Psoas muscle (tissue), 8 donors: ENCODE results near the gene RGS9. TPM values are rescaled to one million over a fixed set of nuclear protein-coding genes. Genes with fewer than 3 reads are reported as not detected.

Source experiments
- ATAC-seq, 4 donors: fragments of 200-7000 bp; cut with Tn5 transposase; one replicate each; pipeline ENCODE4 v1.9.1; 2020; ENCODE audit warnings: moderate library complexity in 3 of 4, mild to moderate bottlenecking in 2 of 4
- DNase-seq, 2 donors: peaks; one replicate each; pipeline ENCODE4 v3.0.0-alpha.2; 2020
- H3K27ac ChIP-seq: fragments of 200-600 bp; one replicate; pipeline ENCODE4 v1.8.0; 2022
- H3K27me3 ChIP-seq, 3 donors: fragments of 200-600 bp in 1 of 3; one replicate each; pipeline versions ENCODE4 v1.6.1 to v1.8.0; 2013 to 2022; ENCODE audit warnings: low read length in 2 of 3, mild to moderate bottlenecking in 2 of 3, moderate library complexity in 1 of 3; ENCODE audit not compliant: insufficient read depth in 3 of 3
- H3K36me3 ChIP-seq, 2 donors: fragments of 200-600 bp in 1 of 2; one replicate each; pipeline versions ENCODE4 v1.6.1 to v1.8.0; 2013 to 2022; ENCODE audit warnings: low read depth in 1 of 2, mild to moderate bottlenecking in 1 of 2, moderate library complexity in 1 of 2; ENCODE audit not compliant: insufficient read depth in 1 of 2
- H3K4me1 ChIP-seq: fragments of 200-600 bp; one replicate; pipeline ENCODE4 v1.8.0; 2022
- H3K4me3 ChIP-seq: fragments of 200-600 bp; one replicate; pipeline ENCODE4 v1.8.0; 2022; ENCODE audit warnings: mild to moderate bottlenecking
- H3K9me3 ChIP-seq: fragments of 200-600 bp; one replicate; pipeline ENCODE4 v1.8.0; 2022
- WGBS, 3 donors: extraction: QIAGEN DNeasy Blood & Tissue Kit; methylation state at CpG; one replicate each; pipeline versions ENCODE4 v1.1.6 to v1.1.7; 2013; 5-methylcytosine and 5-hydroxymethylcytosine counted together
- intact Hi-C, 2 donors: fragments of 100-400 bp; cut with DNase I; formaldehyde crosslinking; loops; one replicate each; pipeline versions ENCODE4 v1.11.0 to v1.14.2; 2022
- polyA plus RNA-seq, 3 donors: library from polyadenylated mRNA; stranded (reverse); fragments of 200-250 nt; gene quantifications; one replicate each; pipeline ENCODE4 v1.2.3, GENCODE V29; 2013
- total RNA-seq, 4 donors: library from RNA; stranded (reverse); fragmentation: NEBNext Ultra II Directional in 2 of 4; extraction: Animal tissue kit (Norgen Biotek cat#: 25700) in 2 of 4; gene quantifications; one replicate each; pipeline versions ENCODE4 v1.2.1 to v1.2.4, GENCODE V29; 2021 to 2023
- TF ChIP-seq, protein P1 (sequence below): fragments of 200-600 bp; IDR thresholded peaks from one replicate; pipeline ENCODE4 v1.8.0; 2022; ENCODE audit warnings: antibody characterized with exemption
- donor health status: healthy with polysubstance abuse.
- donor health status: DM: no; HTN: no; CAD: no; lungs with moderate emphysema.
- donor health status: Bipolar disorder and iron deficiency.
- donor health status: healthy.
- donor health status: DM: yes; HTN: yes; CAD: no.
- donor health status: DM: no; HTN: no; CAD: no.
- donor health status: DM: no; HTN: no; CAD: no.
- donor health status: DM: yes; HTN: yes; CAD: no.

The RGS9 gene
- total and polyA plus RNA-seq, 7 donors = 0.33 to 4.8 (median 2.1) TPM

GRCh38 chr17:65134035-65134434 is 3.1 kb upstream of the RGS9 start:
- TF ChIP-seq, protein P1, sequence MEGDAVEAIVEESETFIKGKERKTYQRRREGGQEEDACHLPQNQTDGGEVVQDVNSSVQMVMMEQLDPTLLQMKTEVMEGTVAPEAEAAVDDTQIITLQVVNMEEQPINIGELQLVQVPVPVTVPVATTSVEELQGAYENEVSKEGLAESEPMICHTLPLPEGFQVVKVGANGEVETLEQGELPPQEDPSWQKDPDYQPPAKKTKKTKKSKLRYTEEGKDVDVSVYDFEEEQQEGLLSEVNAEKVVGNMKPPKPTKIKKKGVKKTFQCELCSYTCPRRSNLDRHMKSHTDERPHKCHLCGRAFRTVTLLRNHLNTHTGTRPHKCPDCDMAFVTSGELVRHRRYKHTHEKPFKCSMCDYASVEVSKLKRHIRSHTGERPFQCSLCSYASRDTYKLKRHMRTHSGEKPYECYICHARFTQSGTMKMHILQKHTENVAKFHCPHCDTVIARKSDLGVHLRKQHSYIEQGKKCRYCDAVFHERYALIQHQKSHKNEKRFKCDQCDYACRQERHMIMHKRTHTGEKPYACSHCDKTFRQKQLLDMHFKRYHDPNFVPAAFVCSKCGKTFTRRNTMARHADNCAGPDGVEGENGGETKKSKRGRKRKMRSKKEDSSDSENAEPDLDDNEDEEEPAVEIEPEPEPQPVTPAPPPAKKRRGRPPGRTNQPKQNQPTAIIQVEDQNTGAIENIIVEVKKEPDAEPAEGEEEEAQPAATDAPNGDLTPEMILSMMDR = no peak
- Histone ChIP-seq H3K9me3 (no peaks in the 10 kb centered on the region), H3K36me3 (no peaks in the 10 kb centered on the region), H3K4me1 (no peaks in the 10 kb centered on the region), H3K27ac (no peak overlapping the region), H3K27me3 (peaks cover 0 to under 1% (median 0%) of the 10 kb centered on the region in 3 donors), H3K4me3 (no peak overlapping the region)
- intact Hi-C loops = no loop called here
- no peak for DNase-seq
- no peak for ATAC-seq
- 57 to 66% (median 62%) methylated on average over 2 of the region's 2 CpGs for WGBS, 3 donors

DNA sequence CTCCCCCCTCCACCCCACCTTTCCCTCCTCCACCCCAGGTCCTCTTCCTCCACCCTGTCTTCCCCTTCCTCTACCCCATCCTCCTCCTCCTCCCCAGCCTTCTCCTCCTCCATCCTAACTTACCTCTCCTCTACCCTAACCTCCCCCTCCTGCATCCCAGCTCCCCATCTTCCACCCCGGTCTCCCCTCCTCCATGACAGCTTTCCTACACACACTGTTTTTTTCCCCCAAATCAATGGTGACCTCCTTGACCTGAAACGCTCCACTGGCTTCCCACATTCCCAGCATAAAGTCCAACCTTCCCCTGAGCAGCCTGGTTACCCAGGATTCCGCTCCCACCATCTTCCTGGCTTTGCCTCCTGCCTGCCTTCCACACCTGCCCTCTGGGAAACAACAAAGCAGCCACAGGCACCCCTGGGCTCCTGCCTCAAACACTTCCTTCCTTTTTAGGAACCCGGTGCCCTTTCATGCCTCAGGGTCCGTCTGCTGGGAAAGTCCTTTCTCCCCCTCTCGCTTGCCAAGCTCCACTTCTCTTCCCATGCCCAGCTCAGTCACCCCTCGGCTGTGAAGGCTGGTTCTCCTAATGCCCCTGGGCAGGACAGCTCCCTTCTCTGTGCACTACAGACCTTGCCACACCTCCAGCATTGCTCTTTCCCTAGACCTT is 2.1 kb downstream of the RGS9 start:
- TF ChIP-seq, protein P1 = no peak
- Histone ChIP-seq H3K4me3 (no peak overlapping the region), H3K4me1 (no peaks in the 10 kb centered on the region), H3K27me3 (peaks cover 0 to 2% (median 0%) of the 10 kb centered on the region in 3 donors), H3K36me3 (no peaks in the 10 kb centered on the region), H3K9me3 (no peaks in the 10 kb centered on the region), H3K27ac (no peak overlapping the region)
- DNase-seq (no peak), ATAC-seq (no peak)
- 49 to 61% (median 54%) methylated on average over 7 of the region's 7 CpGs for WGBS, 3 donors
- intact Hi-C loops = loop anchor here in 1 of 2 donors (5.0 kb wide), 1 partner anchor 58 kb away; no protein-coding TSS in a partner anchor

GRCh38 chr17:65142247-65142646 is 5.1 kb downstream of the RGS9 start:
- Histone ChIP-seq H3K27me3 (peaks cover 0 to 2% (median 0%) of the 10 kb centered on the region in 3 donors), H3K4me3 (no peak overlapping the region), H3K27ac (no peak overlapping the region), H3K4me1 (no peaks in the 10 kb centered on the region), H3K9me3 (no peaks in the 10 kb centered on the region), H3K36me3 (no peaks in the 10 kb centered on the region)
- DNase-seq (no peak), ATAC-seq (no peak)
- TF ChIP-seq, protein P1 = no peak
- intact Hi-C loops = no loop called here
- WGBS, 3 donors = 82 to 89% (median 88%) methylated on average over 2 of the region's 2 CpGs

- DNase-seq (no peak), ATAC-seq (peak in 1 of 4 donors; percentile 33)
- TF ChIP-seq, protein P1 = no peak
- H3K9me3 ChIP-seq = no peaks in the 10 kb centered on the region
- peaks cover 6% of the 10 kb centered on the region for H3K4me1 ChIP-seq
- H3K4me3 ChIP-seq = no peak overlapping the region
- WGBS, 3 donors = 43 to 52% (median 48%) methylated on average over 21 of the region's 21 CpGs
- no peaks in the 10 kb centered on the region for H3K36me3 ChIP-seq
- intact Hi-C loops = no loop called here
- peaks cover 0 to 2% (median 0%) of the 10 kb centered on the region in 3 donors for H3K27me3 ChIP-seq
- no peak overlapping the region for H3K27ac ChIP-seq
Observed at GRCh38 chr17:65143889-65144604, 6.9 kb downstream of the RGS9 start.
